Caco-2 (cell line): Measurements from ENCODE around the gene ZC3H18. TPM values are rescaled to one million over a fixed set of nuclear protein-coding genes. Genes with fewer than 3 reads are reported as not detected.

Source experiments
- Bru-seq: library from RNA; stranded (reverse); fragments of 400-500 nt; gene quantifications from one replicate; lab custom pipeline; 2021; lab: Mats Ljungman, UMichigan
- BruChase-seq, 2 experiments: library from RNA; stranded (reverse); fragments of 400-500 nt; gene quantifications; one replicate each; lab custom pipeline; 2021; lab: Mats Ljungman, UMichigan
- BruUV-seq: library from RNA; stranded (reverse); fragments of 400-500 nt; replicated peaks from 2 replicates; lab custom pipeline; 2021; lab: Mats Ljungman, UMichigan
- CTCF ChIA-PET: fragments of 300-600 bp; sonication (Branson Sonifier 250); formaldehyde crosslinking; loops from one replicate; lab custom pipeline; 2022; ENCODE audit warnings: antibody characterized with exemption; lab: Charles Lee
- POLR2A ChIA-PET: fragments of 300-600 bp; sonication (Branson Sonifier 250); formaldehyde crosslinking; loops from one replicate; lab custom pipeline; 2022; ENCODE audit warnings: antibody characterized with exemption; lab: Charles Lee
- DNase-seq, 2 experiments: peaks; one replicate each; pipeline versions ENCODE4 v3.0.0 to v3.0.0-alpha.2; 2020 to 2022
- H3K27me3 ChIP-seq: replicated peaks from 2 replicates; pipeline ENCODE4 v1.6.0; 2011; ENCODE audit warnings: low read length; ENCODE audit not compliant: control insufficient read depth, insufficient read depth
- H3K36me3 ChIP-seq: 2 replicates; pipeline ENCODE4 v1.5.1; 2011; ENCODE audit warnings: low read length; ENCODE audit not compliant: control insufficient read depth, insufficient read depth
- H3K4me1 ChIP-seq: fragments of 250-450 bp; sonication (Bioruptor Pico); 2 replicates; pipeline ENCODE4 v1.5.1; 2020; ENCODE audit warnings: mild to moderate bottlenecking
- H3K4me3 ChIP-seq: 2 replicates; pipeline ENCODE4 v1.5.1; 2011; ENCODE audit warnings: low read depth, mild to moderate bottlenecking, control low read depth, low read length
- H3K9me3 ChIP-seq: fragments of 250-450 bp; sonication (Bioruptor Pico); 2 replicates; pipeline ENCODE4 v1.5.1; 2020; ENCODE audit warnings: mild to moderate bottlenecking, moderate library complexity
- H3K27ac Mint-ChIP-seq: one replicate; pipeline ENCODE4 v1.8.0; 2022; ENCODE audit warnings: mixed read lengths; ENCODE audit not compliant: unreplicated experiment
- H3K27me3 Mint-ChIP-seq: one replicate; pipeline ENCODE4 v1.8.0; 2022; ENCODE audit warnings: mixed read lengths; ENCODE audit not compliant: insufficient read depth, unreplicated experiment
- H3K36me3 Mint-ChIP-seq: one replicate; pipeline ENCODE4 v1.8.0; 2022; ENCODE audit warnings: mild to moderate bottlenecking, mixed read lengths; ENCODE audit not compliant: insufficient read depth, unreplicated experiment
- H3K4me1 Mint-ChIP-seq: one replicate; pipeline ENCODE4 v1.8.0; 2022; ENCODE audit warnings: low read depth, mixed read lengths; ENCODE audit not compliant: unreplicated experiment
- H3K4me3 Mint-ChIP-seq: one replicate; pipeline ENCODE4 v1.8.0; 2022; ENCODE audit warnings: mild to moderate bottlenecking, moderate library complexity, mixed read lengths; ENCODE audit not compliant: unreplicated experiment
- H3K9me3 Mint-ChIP-seq: one replicate; pipeline ENCODE4 v1.8.0; 2022; ENCODE audit warnings: mixed read lengths; ENCODE audit not compliant: unreplicated experiment
- CTCF ChIP-seq, 2 experiments: fragments of 200-600 bp in 1 of 2; IDR thresholded peaks; 1 replicate in 1 of 2; 2 replicates in 1 of 2; pipeline versions ENCODE4 v1.5.1 to v1.8.0; 2011 to 2022; ENCODE audit warnings: antibody characterized with exemption in 1 of 2, control low read depth in 1 of 2, inconsistent platforms in 1 of 2, low read depth in 1 of 2, low read length in 1 of 2, mild to moderate bottlenecking in 1 of 2, moderate library complexity in 1 of 2; ENCODE audit not compliant: insufficient read depth in 1 of 2, severe bottlenecking in 1 of 2, unreplicated experiment in 1 of 2
- intact Hi-C: fragments of 100-400 bp; cut with micrococcal nuclease; formaldehyde crosslinking; loops from one replicate; pipeline ENCODE4 v1.10.0; 2022; ENCODE audit not compliant: unreplicated experiment
- long read RNA-seq: library from polyadenylated mRNA; stranded (forward); transcript quantifications from one replicate; pipeline ENCODE4 v2.0.0, GENCODE V29; 2022
- total RNA-seq: library from RNA; stranded (reverse); gene quantifications from 2 replicates; pipeline ENCODE4 v1.2.3, GENCODE V29; 2022

ZC3H18 gene
- total RNA-seq (82.0 and 91.9 TPM in 2 replicates), Bru-seq, nascent RNA (percentile 80 among the genes with signal in this experiment), BruChase-seq, experiment 1, labeled RNA remaining after a 2-hour chase (percentile 77 among the genes with signal in this experiment), BruChase-seq, experiment 2, labeled RNA remaining after a 6-hour chase (percentile 79 among the genes with signal in this experiment)
- long read RNA-seq, transcript ZC3H18-202 (19 exons, 3,211 nt), result minor isoform, 7 of 62 reads
- long read RNA-seq, transcript ZC3H18-201 (18 exons, 3,729 nt), result major isoform, 16 of 62 reads
- long read RNA-seq, partial matches to known transcripts, result 20 of 62 reads
- long read RNA-seq, other reads (novel, unspliced or antisense), result 15 of 62 reads

DNA sequence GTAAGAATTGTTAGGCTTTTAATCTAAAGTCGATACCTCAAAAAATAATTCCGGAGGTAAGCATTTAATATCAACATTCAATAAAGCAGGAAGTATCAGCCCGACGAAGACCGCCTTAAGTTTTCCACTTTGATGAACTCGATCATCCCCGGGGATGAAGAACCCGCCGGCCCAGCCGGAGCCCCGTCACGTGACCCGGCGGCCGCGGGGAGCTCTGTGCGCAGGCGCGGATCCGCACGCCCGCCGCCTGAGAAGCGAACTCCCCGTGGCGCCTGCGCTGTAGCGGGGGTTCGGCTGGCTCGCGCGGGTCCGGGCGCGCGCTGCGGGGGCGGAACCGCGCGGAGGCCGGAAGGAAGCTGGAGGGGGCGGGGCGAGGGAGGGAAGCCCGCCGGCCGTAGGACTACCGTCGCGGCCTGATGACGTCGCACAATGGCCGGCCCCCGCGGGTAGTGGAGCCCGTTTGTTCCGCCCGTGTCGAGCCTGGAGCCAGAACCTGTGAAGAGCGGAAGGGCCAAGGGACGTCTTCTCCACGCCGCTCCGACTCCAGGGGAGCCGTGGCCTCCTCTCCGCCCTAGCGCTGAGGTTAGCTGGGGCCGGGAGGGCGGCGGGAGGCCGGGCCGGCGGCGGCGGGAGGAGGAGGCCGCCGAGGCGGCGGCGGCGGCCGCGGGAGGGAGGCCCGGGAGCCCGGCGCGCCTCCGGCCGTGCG is at the start of gene ZC3H18:
Gene ZC3H18 (plus strand): TSS at position 419 of the 706 bp plus-strand sequence. CDS start 6,721 bp downstream, outside the sequence.
- no peaks in the 10 kb centered on the region for H3K9me3 Mint-ChIP-seq

DNA sequence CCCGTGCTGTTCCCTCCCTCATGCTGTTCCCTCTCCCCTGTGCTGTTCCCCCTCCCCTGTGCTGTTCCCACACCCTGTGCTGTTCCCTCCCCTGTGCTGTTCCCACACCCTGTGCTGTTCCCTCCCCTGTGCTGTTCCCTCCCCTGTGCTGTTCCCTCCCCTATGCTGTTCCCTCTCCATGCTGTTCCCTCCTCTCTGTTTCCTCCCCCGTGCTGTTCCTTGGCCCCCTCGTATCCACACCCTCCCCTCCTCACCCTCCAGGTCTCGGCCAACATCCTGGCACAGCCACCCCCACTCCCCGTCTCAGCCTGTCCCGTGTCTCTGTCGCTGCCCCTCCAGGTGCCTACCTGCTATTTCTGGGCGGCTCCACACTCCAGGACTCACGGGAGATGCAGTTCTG is 48.5 kb upstream of the ZC3H18 start:
- peaks cover 32% of the 10 kb centered on the region for H3K36me3 Mint-ChIP-seq
- no peaks in the 10 kb centered on the region for H3K36me3 ChIP-seq
- no peak overlapping the region for H3K4me3 ChIP-seq
- peaks cover 40% of the 10 kb centered on the region for H3K9me3 Mint-ChIP-seq
- ChIA-PET CTCF (interaction anchor here (1.1 kb wide), 1 partner anchor 13 kb away, joined by 3 read pairs; no protein-coding TSS in a partner anchor), POLR2A (no interaction called here)
- intact Hi-C loops, result no loop called here
- DNase-seq, result no peak
- no peak for TF ChIP-seq CTCF (IDR thresholded peaks at IDR 0.05; ENCODE audit: insufficient read depth in 1 of 2, low read depth in 1 of 2, low read length in 1 of 2, severe bottlenecking in 1 of 2, unreplicated experiment in 1 of 2)
- no peaks in the 10 kb centered on the region for H3K9me3 ChIP-seq
- H3K4me3 Mint-ChIP-seq, result no peak overlapping the region
- no peaks in the 10 kb centered on the region for H3K4me1 Mint-ChIP-seq
- H3K27me3 ChIP-seq, result no peaks in the 10 kb centered on the region
- BruUV-seq, result no TSS peak
- H3K27ac Mint-ChIP-seq, result peak overlapping the region; percentile 42
- peaks cover 14% of the 10 kb centered on the region for H3K4me1 ChIP-seq
- no peaks in the 10 kb centered on the region for H3K27me3 Mint-ChIP-seq

More for the DNA sequence above, at the start of gene ZC3H18:
- H3K36me3 ChIP-seq, result peaks cover 2% of the 10 kb centered on the region; the same call in 1 of the 2 replicates
- no peaks in the 10 kb centered on the region for H3K27me3 ChIP-seq
- H3K27me3 Mint-ChIP-seq, result no peaks in the 10 kb centered on the region
- intact Hi-C loops, result no loop called here
- CTCF ChIA-PET, result interaction anchor here (0.6 to 1.7 kb wide), 19 partner anchors 9 to 946 kb away, joined by 3 to 16 read pairs (median 4); partner anchors contain the start of genes BANP and MVD
- peak within 1 kb of the TSS; percentile 96 for H3K4me3 ChIP-seq
- peaks cover 9% of the 10 kb centered on the region for H3K4me1 ChIP-seq
- TF ChIP-seq CTCF (IDR thresholded peaks at IDR 0.05; ENCODE audit: insufficient read depth in 1 of 2, low read depth in 1 of 2, low read length in 1 of 2, severe bottlenecking in 1 of 2, unreplicated experiment in 1 of 2), result no peak
- no peaks in the 10 kb centered on the region for H3K4me1 Mint-ChIP-seq
- H3K9me3 ChIP-seq, result no peaks in the 10 kb centered on the region
- H3K36me3 Mint-ChIP-seq, result peaks cover 52% of the 10 kb centered on the region
- no TSS peak for BruUV-seq
- peak; percentile 95 to 98 for DNase-seq
- POLR2A ChIA-PET, result interaction anchor here (0.6 to 1.8 kb wide), 16 partner anchors 15 to 677 kb away, joined by 3 to 17 read pairs (median 4); partner anchors contain the start of gene BANP
- peak within 1 kb of the TSS; percentile 80 for H3K4me3 Mint-ChIP-seq
- peak within 1 kb of the TSS; percentile 91 for H3K27ac Mint-ChIP-seq
